ENCODE results near the gene TMPRSS6.

- TF ChIP-seq POLR2A (IDR thresholded peaks at IDR 0.05; ENCODE audit: low read depth, low read length) (no peak), POU2F2 (IDR thresholded peaks at IDR 0.05; ENCODE audit: low read depth, low read length) (no peak), TAF1 (IDR thresholded peaks at IDR 0.05; ENCODE audit: low read depth, low read length) (no peak), POLR2AphosphoS5 (IDR thresholded peaks at IDR 0.05; ENCODE audit: low read depth, low read length) (no peak)
Measured at GRCh38 chr22:37069719-37070118, 39.8 kb downstream of the TMPRSS6 start.
